Suprapubic skin (tissue), 4 donors: Measurements from ENCODE around the gene MYO18A. TPM values are rescaled to one million over a fixed set of nuclear protein-coding genes. Genes with fewer than 3 reads are reported as not detected.
"Not testable (repeated sequence)": the region's sequence is repeated elsewhere in the genome, so short reads cannot be mapped to it uniquely, and the experiment has no call there.

Experiments
- DNase-seq, 2 donors: peaks; one replicate each; pipeline ENCODE4 v3.0.0-alpha.2; 2019; ENCODE audit warnings: low spot score in 2 of 2
- H3K27ac ChIP-seq: fragments of 200-600 bp; sonication (generic); one replicate; pipeline ENCODE4 v1.5.1; 2019
- H3K27me3 ChIP-seq: fragments of 200-600 bp; sonication (generic); one replicate; pipeline ENCODE4 v1.5.1; 2019
- H3K36me3 ChIP-seq: fragments of 200-600 bp; sonication (generic); one replicate; pipeline ENCODE4 v1.5.1; 2019
- H3K4me1 ChIP-seq: fragments of 200-600 bp; sonication (generic); one replicate; pipeline ENCODE4 v1.5.1; 2019
- H3K4me3 ChIP-seq: fragments of 200-600 bp; sonication (generic); one replicate; pipeline ENCODE4 v1.5.1; 2019; ENCODE audit warnings: mild to moderate bottlenecking
- H3K9me3 ChIP-seq: fragments of 200-600 bp; sonication (generic); one replicate; pipeline ENCODE4 v1.5.1; 2019
- EP300 ChIP-seq: sonication (generic); formaldehyde crosslinking; IDR thresholded peaks from one replicate; pipeline ENCODE4 v1.6.1; 2017; ENCODE audit warnings: antibody characterized with exemption
- POLR2A ChIP-seq, 2 donors: fragments of 450-650 bp; IDR thresholded peaks; one replicate each; pipeline ENCODE4 v1.6.1; 2017; ENCODE audit warnings: antibody characterized with exemption in 2 of 2, mild to moderate bottlenecking in 2 of 2, moderate library complexity in 2 of 2
- POLR2AphosphoS5 ChIP-seq, 3 donors: sonication (generic); formaldehyde crosslinking; IDR thresholded peaks; one replicate each; pipeline ENCODE4 v1.6.1; 2017; ENCODE audit warnings: antibody characterized with exemption in 3 of 3
- WGBS: methylation state at CpG from one replicate; pipeline ENCODE4 v1.1.5; 2018; 5-methylcytosine and 5-hydroxymethylcytosine counted together
- total RNA-seq, 4 donors: library from RNA; depleted of rRNA; stranded (reverse); fragments of >200 nt; gene quantifications; one replicate each; pipeline ENCODE4 v1.1.0, GENCODE V29; 2016
- TF ChIP-seq, protein P1 (sequence below), 2 donors: fragments of 200-600 bp in 1 of 2; fragments of 450-650 bp in 1 of 2; sonication (generic) in 1 of 2; IDR thresholded peaks; one replicate each; pipeline ENCODE4 v1.5.1; 2016 to 2019; ENCODE audit warnings: antibody characterized with exemption in 2 of 2, mild to moderate bottlenecking in 1 of 2, moderate library complexity in 1 of 2

Gene MYO18A
- total RNA-seq, 4 donors from 2014 or later, result 87.6 to 253 (median 106) TPM

GRCh38 chr17:29205047-29205446, 24.8 kb upstream of the MYO18A start:
- Histone ChIP-seq H3K27me3 (no peaks in the 10 kb centered on the region), H3K4me3 (no peak overlapping the region), H3K36me3 (no peaks in the 10 kb centered on the region), H3K27ac (no peak overlapping the region), H3K9me3 (no peaks in the 10 kb centered on the region), H3K4me1 (no peaks in the 10 kb centered on the region)
- 81% methylated on average over 2 of the region's 2 CpGs for WGBS
- no peak for DNase-seq
- TF ChIP-seq EP300 (no peak), POLR2AphosphoS5 (IDR thresholded peaks at IDR 0.05) (no peak), POLR2A (IDR thresholded peaks at IDR 0.05) (no peak)
- TF ChIP-seq, protein P1, sequence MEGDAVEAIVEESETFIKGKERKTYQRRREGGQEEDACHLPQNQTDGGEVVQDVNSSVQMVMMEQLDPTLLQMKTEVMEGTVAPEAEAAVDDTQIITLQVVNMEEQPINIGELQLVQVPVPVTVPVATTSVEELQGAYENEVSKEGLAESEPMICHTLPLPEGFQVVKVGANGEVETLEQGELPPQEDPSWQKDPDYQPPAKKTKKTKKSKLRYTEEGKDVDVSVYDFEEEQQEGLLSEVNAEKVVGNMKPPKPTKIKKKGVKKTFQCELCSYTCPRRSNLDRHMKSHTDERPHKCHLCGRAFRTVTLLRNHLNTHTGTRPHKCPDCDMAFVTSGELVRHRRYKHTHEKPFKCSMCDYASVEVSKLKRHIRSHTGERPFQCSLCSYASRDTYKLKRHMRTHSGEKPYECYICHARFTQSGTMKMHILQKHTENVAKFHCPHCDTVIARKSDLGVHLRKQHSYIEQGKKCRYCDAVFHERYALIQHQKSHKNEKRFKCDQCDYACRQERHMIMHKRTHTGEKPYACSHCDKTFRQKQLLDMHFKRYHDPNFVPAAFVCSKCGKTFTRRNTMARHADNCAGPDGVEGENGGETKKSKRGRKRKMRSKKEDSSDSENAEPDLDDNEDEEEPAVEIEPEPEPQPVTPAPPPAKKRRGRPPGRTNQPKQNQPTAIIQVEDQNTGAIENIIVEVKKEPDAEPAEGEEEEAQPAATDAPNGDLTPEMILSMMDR (IDR thresholded peaks at IDR 0.05), result no peak

DNA sequence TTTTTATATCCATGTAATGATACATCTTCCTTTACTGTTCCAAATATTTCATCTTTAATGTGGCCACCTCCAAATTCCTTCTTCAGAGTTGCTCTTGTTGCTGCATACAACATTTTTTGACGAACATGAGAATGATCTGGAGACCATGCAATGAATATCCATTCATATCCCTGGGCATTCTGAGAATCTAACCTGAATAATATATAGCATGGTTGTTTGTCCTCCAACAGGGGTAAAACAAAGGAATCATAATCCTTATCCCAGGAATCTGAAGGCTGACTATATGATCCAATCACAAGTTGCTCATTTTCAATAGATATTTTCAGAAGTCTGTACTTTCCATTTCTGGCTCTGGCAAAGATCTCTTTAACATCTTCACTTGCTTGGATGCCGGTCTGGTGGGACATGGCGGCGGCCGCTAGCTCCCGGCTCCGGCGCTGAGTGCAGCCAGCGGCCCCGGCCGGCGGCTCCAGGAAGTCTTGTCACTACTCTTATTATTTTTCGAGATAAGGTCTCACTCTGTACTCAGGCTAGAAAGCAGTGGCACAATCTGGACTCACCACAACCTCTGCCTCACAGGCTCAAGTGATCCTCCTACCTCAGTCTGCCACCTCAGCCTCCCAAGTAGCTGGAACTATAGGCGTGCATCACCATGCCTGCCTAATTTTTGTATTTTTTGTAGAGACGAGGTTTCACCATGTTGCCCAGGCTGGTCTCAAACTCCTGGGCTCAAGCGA, 24.0 kb upstream of the MYO18A start:
- DNase-seq, H3K27ac ChIP-seq, H3K27me3 ChIP-seq, H3K4me1 ChIP-seq, H3K9me3 ChIP-seq, H3K4me3 ChIP-seq, H3K36me3 ChIP-seq: not testable (repeated sequence)
- WGBS, result 83% methylated on average over 16 of the region's 16 CpGs

DNA sequence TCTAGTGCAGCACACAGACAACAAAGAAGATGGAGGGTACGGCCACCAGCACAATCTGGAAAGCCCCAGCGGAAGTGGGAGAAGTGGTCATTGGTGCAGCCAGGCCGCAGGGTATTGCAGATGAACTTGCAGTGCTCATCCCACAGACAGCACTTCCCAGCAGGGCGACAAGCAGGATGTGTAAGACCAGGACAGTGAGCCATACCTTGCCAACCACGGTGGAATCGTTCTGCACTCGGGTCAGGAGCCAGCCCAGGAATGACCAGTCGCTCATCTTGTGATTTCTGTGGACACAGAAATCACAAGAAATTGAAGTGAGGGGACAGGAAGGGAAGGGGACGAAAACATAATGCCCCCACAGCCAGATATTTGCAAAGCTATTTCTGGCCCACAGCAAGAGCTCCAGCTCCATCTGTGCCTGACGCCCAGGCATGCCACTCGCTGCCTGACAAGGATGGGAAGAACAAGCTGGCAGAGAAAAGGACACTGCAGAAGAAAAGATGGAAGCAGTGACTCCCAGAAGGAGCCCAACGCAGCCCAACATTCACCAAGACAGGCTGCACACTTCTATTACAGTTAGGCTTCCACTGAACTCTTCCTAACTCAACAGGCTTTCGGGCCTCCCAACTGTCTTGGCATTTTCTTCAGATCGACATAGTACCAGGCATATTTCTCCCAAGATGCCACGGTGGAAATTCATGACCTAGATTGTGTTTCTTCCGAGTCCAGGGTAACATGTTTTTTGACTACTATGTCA, 17.5 kb upstream of the MYO18A start:
- Histone ChIP-seq H3K27me3 (no peaks in the 10 kb centered on the region), H3K4me1 (no peaks in the 10 kb centered on the region), H3K4me3 (no peak overlapping the region), H3K9me3 (no peaks in the 10 kb centered on the region), H3K27ac (no peak overlapping the region), H3K36me3 (no peaks in the 10 kb centered on the region)
- WGBS, result 89% methylated on average over 16 of the region's 16 CpGs
- no peak for DNase-seq
- no peak for TF ChIP-seq POLR2A (IDR thresholded peaks at IDR 0.05)
- no peak for TF ChIP-seq POLR2AphosphoS5 (IDR thresholded peaks at IDR 0.05)
- TF ChIP-seq EP300, result no peak
- TF ChIP-seq, protein P1 (IDR thresholded peaks at IDR 0.05), result no peak

GRCh38 chr17:29196769-29197515, 16.7 kb upstream of the MYO18A start:
- Histone ChIP-seq H3K4me1 (no peaks in the 10 kb centered on the region), H3K9me3 (no peaks in the 10 kb centered on the region), H3K27me3 (no peaks in the 10 kb centered on the region), H3K4me3 (no peak overlapping the region), H3K36me3 (no peaks in the 10 kb centered on the region), H3K27ac (no peak overlapping the region)
- TF ChIP-seq, protein P1 (IDR thresholded peaks at IDR 0.05), result no peak
- no peak for TF ChIP-seq EP300
- WGBS, result 87% methylated on average over 8 of the region's 9 CpGs
- DNase-seq, result no peak

GRCh38 chr17:29195465-29196081, 15.4 kb upstream of the MYO18A start:
- Histone ChIP-seq H3K4me1 (no peaks in the 10 kb centered on the region), H3K36me3 (no peaks in the 10 kb centered on the region), H3K27me3 (no peaks in the 10 kb centered on the region), H3K9me3 (no peaks in the 10 kb centered on the region), H3K4me3 (no peak overlapping the region), H3K27ac (no peak overlapping the region)
- TF ChIP-seq POLR2AphosphoS5 (IDR thresholded peaks at IDR 0.05) (no peak), EP300 (no peak), POLR2A (IDR thresholded peaks at IDR 0.05) (no peak)
- TF ChIP-seq, protein P1 (IDR thresholded peaks at IDR 0.05), result no peak
- no peak for DNase-seq
- 64% methylated on average over 10 of the region's 10 CpGs for WGBS
